Retinal pigment epithelial cell (primary cell): ENCODE data around the gene PPRC1.

Experiments used
- DNase-seq: peaks from one replicate; pipeline ENCODE4 v3.0.0-alpha.2; 2010; ENCODE audit warnings: low read depth
- H3K4me3 ChIP-seq: 2 replicates; pipeline ENCODE4 v1.5.1; 2011; ENCODE audit warnings: mild to moderate bottlenecking, low read length, control low read depth, moderate library complexity
- CTCF ChIP-seq: conservative IDR thresholded peaks from 2 replicates; pipeline ENCODE4 v1.5.1; 2011; ENCODE audit warnings: low read depth, low read length, control low read depth, inconsistent platforms

The PPRC1 gene

DNA sequence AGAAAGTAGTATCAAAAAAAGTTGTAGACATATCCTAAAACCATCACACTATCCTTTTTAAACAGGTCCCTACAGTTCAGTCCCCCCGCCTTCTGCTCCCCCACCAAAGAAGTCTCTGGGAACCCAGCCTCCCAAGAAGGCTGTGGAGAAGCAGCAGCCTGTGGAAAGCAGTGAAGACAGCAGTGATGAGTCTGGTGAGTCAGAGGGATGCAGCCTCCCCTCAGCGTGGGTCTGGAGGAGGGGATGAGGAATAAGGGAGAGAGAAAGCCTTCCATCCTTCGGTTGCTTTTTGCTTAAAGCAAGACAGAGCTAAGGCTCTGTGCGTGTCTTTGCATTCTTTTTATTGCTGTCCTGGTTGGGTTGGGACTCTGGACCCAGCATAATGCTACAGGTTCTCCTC lies 27.0 kb downstream of the PPRC1 start:
- no peak for TF ChIP-seq CTCF
- H3K4me3 ChIP-seq = no peak overlapping the region
- DNase-seq = no peak

- TF ChIP-seq CTCF = no peak
- H3K4me3 ChIP-seq = no peak overlapping the region
- DNase-seq = no peak
These were observed 30.6 kb downstream of the PPRC1 start for GRCh38 chr10:102163342-102163989.

- no peak for DNase-seq
- TF ChIP-seq CTCF = no peak
- H3K4me3 ChIP-seq = no peak overlapping the region
These were observed 35.0 kb downstream of the PPRC1 start for GRCh38 chr10:102167861-102168260.

DNA sequence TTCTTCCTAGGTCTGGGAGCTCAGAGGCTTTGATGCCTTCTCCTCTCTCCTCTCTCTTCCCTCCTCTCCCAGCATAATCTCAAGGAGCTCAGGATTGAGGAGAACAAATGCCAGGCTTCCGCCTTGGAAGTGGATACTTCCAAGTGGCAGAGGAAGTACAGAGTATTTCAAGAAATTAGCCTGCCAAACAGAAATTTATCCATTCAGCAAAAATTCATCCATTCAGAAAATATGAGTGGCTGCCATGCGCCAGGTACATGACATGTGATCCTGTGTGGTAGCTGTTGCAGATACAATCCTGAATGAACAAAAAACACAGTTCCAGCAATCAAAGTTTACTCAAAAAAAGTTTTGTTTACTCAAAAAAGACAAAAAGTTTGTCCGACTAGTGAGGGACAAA lies 37.8 kb downstream of the PPRC1 start:
- H3K4me3 ChIP-seq = no peak overlapping the region
- no peak for DNase-seq
- TF ChIP-seq CTCF = no peak

DNA sequence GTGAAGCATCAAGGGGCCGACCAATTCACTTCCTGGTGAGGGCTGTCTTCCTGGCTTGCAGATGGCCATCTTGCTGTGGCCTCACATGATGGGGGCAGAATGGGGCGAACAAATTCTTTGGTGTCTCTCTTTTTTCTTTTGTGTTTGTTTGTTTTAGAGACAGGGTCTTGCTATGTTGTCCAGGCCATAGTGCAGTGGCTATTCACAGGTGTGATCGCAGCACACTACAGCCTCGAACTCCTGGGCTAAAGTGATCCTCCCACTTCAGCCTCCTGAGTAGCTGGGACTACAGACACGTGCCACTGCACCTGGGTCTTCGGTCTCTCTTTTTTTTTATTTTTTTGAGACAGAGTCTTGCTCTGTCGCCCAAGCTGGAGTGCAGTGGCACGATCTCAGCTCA lies 39.4 kb downstream of the PPRC1 start:
- H3K4me3 ChIP-seq = no peak overlapping the region
- TF ChIP-seq CTCF = no peak
- no peak for DNase-seq

- H3K4me3 ChIP-seq = no peak overlapping the region
- TF ChIP-seq CTCF = no peak
- DNase-seq = no peak
These were observed 42.6 kb downstream of the PPRC1 start for GRCh38 chr10:102175415-102175814.

- DNase-seq = no peak
- no peak overlapping the region for H3K4me3 ChIP-seq
- TF ChIP-seq CTCF = no peak
These were observed 51.8 kb downstream of the PPRC1 start for GRCh38 chr10:102184606-102185005.
